ENCODE measurements around the gene MAP3K12.
A peak's percentile ranks its signal among the peaks of the same experiment; 100 is the strongest.

DNA sequence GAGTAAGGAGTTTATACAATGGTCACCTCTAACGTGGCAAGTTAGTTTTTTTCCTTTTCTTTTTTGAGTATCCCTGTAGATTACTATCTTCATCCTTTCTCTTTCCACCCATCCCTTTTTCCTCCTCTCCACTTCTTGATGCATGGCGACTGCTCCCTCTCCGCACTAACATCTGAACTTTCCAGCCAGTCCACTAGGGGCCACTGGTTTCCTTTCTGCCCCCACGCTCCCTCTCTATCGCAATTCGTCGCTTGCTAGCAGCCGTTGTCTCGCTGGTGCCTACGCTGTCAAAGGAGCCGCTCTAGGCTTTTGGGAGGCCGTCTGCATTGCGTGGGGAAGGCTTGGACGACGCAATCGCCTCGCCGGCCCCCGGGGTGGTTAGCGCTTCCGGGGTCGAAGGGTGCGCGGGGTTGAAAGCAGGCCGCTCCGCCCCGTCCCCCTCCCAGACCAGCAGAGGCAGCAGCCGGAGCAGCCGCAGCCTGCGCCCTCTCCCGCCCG is 47.5 kb downstream of the MAP3K12 start, which contains the start of gene PCBP2:
- TF ChIP-seq MYC (IDR thresholded peaks at IDR 0.05; ENCODE audit: insufficient read depth, insufficient read length, insufficient replicate concordance, low read length, severe bottlenecking) = no peak
- no peak; a peak in 1 of 4 replicates for TF ChIP-seq ETV6 (conservative IDR thresholded peaks at IDR 0.05 in 1 of 2, IDR thresholded peaks at IDR 0.05 in 1 of 2; ENCODE audit: borderline replicate concordance in 1 of 2, low read depth in 1 of 2)
- TF ChIP-seq DPF2 (IDR thresholded peaks at IDR 0.05) = no peak
- peak; percentile 92 to 97 (median 95) for TF ChIP-seq CTCF (IDR thresholded peaks at IDR 0.05 in 2 of 3, conservative IDR thresholded peaks at IDR 0.05 in 1 of 3; ENCODE audit: control insufficient read depth in 2 of 3, extremely low read depth in 1 of 3, insufficient read depth in 1 of 3, low read depth in 3 of 3, low read length in 3 of 3)
- TF ChIP-seq MAX (IDR thresholded peaks at IDR 0.05; ENCODE audit: low read depth, low read length) = peak; percentile 23; the same call in 1 of the 2 replicates
- TF ChIP-seq, protein P1, sequence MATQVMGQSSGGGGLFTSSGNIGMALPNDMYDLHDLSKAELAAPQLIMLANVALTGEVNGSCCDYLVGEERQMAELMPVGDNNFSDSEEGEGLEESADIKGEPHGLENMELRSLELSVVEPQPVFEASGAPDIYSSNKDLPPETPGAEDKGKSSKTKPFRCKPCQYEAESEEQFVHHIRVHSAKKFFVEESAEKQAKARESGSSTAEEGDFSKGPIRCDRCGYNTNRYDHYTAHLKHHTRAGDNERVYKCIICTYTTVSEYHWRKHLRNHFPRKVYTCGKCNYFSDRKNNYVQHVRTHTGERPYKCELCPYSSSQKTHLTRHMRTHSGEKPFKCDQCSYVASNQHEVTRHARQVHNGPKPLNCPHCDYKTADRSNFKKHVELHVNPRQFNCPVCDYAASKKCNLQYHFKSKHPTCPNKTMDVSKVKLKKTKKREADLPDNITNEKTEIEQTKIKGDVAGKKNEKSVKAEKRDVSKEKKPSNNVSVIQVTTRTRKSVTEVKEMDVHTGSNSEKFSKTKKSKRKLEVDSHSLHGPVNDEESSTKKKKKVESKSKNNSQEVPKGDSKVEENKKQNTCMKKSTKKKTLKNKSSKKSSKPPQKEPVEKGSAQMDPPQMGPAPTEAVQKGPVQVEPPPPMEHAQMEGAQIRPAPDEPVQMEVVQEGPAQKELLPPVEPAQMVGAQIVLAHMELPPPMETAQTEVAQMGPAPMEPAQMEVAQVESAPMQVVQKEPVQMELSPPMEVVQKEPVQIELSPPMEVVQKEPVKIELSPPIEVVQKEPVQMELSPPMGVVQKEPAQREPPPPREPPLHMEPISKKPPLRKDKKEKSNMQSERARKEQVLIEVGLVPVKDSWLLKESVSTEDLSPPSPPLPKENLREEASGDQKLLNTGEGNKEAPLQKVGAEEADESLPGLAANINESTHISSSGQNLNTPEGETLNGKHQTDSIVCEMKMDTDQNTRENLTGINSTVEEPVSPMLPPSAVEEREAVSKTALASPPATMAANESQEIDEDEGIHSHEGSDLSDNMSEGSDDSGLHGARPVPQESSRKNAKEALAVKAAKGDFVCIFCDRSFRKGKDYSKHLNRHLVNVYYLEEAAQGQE (IDR thresholded peaks at IDR 0.05; ENCODE audit: low read depth, low read length) = no peak
- peak; percentile 5; the same call in 1 of the 2 replicates for TF ChIP-seq NRF1 (conservative IDR thresholded peaks at IDR 0.05; ENCODE audit: low read depth, low read length)
- TF ChIP-seq, protein P2, sequence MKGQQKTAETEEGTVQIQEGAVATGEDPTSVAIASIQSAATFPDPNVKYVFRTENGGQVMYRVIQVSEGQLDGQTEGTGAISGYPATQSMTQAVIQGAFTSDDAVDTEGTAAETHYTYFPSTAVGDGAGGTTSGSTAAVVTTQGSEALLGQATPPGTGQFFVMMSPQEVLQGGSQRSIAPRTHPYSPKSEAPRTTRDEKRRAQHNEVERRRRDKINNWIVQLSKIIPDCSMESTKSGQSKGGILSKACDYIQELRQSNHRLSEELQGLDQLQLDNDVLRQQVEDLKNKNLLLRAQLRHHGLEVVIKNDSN (IDR thresholded peaks at IDR 0.05; ENCODE audit: borderline replicate concordance, extremely low read length, insufficient read depth, low read depth, low read length) = no peak
- TF ChIP-seq, protein P3, sequence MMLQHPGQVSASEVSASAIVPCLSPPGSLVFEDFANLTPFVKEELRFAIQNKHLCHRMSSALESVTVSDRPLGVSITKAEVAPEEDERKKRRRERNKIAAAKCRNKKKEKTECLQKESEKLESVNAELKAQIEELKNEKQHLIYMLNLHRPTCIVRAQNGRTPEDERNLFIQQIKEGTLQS (IDR thresholded peaks at IDR 0.05; ENCODE audit: borderline replicate concordance, extremely low read depth, low read depth, low read length) = no peak
- peak; percentile 98 for TF ChIP-seq CREM (IDR thresholded peaks at IDR 0.05; ENCODE audit: low read depth)
- TF ChIP-seq TARDBP (IDR thresholded peaks at IDR 0.05; ENCODE audit: borderline replicate concordance) = peak; percentile 87; the same call in 1 of the 2 replicates
- TF ChIP-seq POLR2AphosphoS5 (IDR thresholded peaks at IDR 0.05; ENCODE audit: low read length) = peak; percentile 91
- no peak; the same call in 1 of the 2 replicates for TF ChIP-seq JUNB (IDR thresholded peaks at IDR 0.05)
- no peak for TF ChIP-seq CHD4 (IDR thresholded peaks at IDR 0.05)
